Measurements from ENCODE around the gene COA1. TPM values are rescaled to one million over a fixed set of nuclear protein-coding genes. Genes with fewer than 3 reads are reported as not detected.

COA1 gene
- total RNA-seq, 1 donor from 2014 or later, result 50.0 TPM

DNA sequence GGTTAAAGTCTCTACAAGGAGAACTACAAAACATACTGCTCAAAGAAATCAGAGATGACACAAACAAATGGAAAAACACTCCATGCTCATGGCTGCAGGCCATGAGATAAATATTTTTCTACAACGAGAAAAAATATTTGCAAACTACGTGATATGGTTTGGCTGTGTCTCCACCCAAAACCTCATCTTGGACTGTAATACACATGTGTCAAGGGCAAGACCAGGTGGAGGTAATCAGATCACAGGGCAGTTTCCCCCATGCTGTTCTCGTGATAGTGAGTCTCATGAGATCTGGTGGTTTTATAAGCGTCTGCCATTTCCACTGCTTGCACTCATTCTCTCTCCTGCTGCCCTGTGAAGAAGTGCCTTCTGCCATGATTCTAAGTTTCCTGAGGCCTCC, 57.8 kb downstream of the COA1 start:
- no peak for FAIRE-seq
- H3K4me3 ChIP-seq (ENCODE audit: low read depth, low read length), result no peak overlapping the region
- H3K36me3 ChIP-seq (ENCODE audit: control insufficient read depth, insufficient read depth, low read length), result no peaks in the 10 kb centered on the region
- no peaks in the 10 kb centered on the region for H3K27me3 ChIP-seq (ENCODE audit: control insufficient read depth, insufficient read depth, low read length)
- no peak for DNase-seq (ENCODE audit: low read depth)
- TF ChIP-seq, protein P1, sequence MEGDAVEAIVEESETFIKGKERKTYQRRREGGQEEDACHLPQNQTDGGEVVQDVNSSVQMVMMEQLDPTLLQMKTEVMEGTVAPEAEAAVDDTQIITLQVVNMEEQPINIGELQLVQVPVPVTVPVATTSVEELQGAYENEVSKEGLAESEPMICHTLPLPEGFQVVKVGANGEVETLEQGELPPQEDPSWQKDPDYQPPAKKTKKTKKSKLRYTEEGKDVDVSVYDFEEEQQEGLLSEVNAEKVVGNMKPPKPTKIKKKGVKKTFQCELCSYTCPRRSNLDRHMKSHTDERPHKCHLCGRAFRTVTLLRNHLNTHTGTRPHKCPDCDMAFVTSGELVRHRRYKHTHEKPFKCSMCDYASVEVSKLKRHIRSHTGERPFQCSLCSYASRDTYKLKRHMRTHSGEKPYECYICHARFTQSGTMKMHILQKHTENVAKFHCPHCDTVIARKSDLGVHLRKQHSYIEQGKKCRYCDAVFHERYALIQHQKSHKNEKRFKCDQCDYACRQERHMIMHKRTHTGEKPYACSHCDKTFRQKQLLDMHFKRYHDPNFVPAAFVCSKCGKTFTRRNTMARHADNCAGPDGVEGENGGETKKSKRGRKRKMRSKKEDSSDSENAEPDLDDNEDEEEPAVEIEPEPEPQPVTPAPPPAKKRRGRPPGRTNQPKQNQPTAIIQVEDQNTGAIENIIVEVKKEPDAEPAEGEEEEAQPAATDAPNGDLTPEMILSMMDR (IDR thresholded peaks at IDR 0.05; ENCODE audit: insufficient read depth, low read length, severe bottlenecking), result no peak

DNA sequence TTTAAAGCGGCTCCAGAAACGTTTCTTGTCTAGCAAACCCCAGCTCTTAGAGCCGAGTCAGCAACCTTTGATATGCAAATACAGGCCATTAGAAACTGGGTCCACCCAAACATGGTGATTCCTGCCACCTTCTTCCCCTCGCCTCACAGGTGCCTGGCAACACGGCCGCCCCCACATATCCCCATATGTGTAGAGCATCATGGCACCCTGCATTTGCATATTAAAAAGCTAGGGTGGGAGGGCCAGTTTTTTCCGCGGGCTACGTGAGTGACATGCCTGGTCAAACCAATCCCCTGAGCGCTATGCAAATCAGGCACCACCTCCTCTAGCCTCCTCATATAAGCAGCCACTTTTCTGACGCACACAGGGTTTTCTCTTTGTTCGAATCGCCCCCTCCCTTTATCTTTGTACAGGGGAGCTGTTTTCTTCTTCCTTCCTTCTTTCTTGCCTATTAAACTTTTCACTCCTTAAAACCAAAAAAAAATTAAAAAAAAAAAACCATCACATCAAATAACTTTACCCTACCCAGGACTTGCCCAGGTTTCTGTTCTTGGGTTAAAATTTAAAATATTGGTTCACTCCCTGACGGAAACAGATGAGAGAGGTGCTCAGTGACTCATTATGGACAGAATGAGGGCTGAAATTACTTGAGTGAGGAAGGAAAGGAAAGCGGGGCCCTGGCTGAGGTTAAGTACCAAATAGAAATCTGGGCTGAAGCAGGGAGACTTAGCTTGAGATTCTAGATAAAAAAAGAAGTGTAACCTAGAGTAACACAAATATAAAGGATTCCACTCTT, 59.8 kb downstream of the COA1 start:
- H3K4me3 ChIP-seq (ENCODE audit: low read depth, low read length), result no peak overlapping the region
- no peak for DNase-seq (ENCODE audit: low read depth)
- no peaks in the 10 kb centered on the region for H3K36me3 ChIP-seq (ENCODE audit: control insufficient read depth, insufficient read depth, low read length)
- no peaks in the 10 kb centered on the region for H3K27me3 ChIP-seq (ENCODE audit: control insufficient read depth, insufficient read depth, low read length)
- TF ChIP-seq, protein P1 (IDR thresholded peaks at IDR 0.05; ENCODE audit: insufficient read depth, low read length, severe bottlenecking), result no peak
- no peak for FAIRE-seq

DNA sequence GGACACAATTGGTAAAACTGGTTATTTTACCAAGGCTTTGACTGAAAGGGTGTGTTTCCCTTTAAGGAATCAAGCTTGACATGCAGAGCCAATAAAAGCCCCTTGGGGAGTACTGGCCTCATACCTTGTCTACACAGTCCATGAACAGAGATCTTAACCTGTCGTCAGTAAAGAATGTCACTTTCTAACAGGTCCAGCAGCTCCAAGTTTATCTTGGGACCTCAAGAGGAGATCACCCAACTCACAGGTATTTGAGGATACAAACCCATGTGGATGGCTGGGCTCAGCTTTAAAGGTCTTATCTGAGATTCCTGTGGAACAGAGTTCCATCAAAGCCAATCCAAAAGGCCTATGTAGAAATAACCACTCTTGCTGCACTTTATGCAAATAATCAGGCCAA, 61.3 kb downstream of the COA1 start:
- FAIRE-seq (no peak), DNase-seq (ENCODE audit: low read depth) (no peak)
- Histone ChIP-seq H3K36me3 (ENCODE audit: control insufficient read depth, insufficient read depth, low read length) (no peaks in the 10 kb centered on the region), H3K27me3 (ENCODE audit: control insufficient read depth, insufficient read depth, low read length) (no peaks in the 10 kb centered on the region), H3K4me3 (ENCODE audit: low read depth, low read length) (no peak overlapping the region)
- TF ChIP-seq, protein P1 (IDR thresholded peaks at IDR 0.05; ENCODE audit: insufficient read depth, low read length, severe bottlenecking), result no peak

DNA sequence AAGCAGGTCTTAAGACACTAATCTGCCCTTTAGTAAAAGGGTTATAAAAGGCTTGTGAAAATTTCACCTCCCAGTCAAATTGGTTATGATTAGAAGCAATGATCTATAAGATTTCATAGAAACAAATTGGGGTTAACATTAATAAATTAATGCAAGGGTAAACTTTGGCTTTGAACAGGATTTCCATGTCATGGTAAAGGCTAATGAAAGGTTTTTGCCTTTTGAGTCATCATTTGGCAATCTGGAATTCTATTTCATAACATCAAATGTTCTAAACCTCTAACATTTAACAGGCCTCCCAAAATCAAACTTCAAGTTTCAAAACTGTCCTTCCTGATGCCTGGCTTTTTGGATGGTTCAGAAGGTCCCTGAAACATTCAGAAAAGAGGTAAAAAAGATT, 62.4 kb downstream of the COA1 start:
- Histone ChIP-seq H3K27me3 (ENCODE audit: control insufficient read depth, insufficient read depth, low read length) (no peaks in the 10 kb centered on the region), H3K36me3 (ENCODE audit: control insufficient read depth, insufficient read depth, low read length) (no peaks in the 10 kb centered on the region), H3K4me3 (ENCODE audit: low read depth, low read length) (no peak overlapping the region)
- FAIRE-seq, result no peak
- TF ChIP-seq, protein P1 (IDR thresholded peaks at IDR 0.05; ENCODE audit: insufficient read depth, low read length, severe bottlenecking), result no peak
- peak; percentile 45 for DNase-seq (ENCODE audit: low read depth)

DNA sequence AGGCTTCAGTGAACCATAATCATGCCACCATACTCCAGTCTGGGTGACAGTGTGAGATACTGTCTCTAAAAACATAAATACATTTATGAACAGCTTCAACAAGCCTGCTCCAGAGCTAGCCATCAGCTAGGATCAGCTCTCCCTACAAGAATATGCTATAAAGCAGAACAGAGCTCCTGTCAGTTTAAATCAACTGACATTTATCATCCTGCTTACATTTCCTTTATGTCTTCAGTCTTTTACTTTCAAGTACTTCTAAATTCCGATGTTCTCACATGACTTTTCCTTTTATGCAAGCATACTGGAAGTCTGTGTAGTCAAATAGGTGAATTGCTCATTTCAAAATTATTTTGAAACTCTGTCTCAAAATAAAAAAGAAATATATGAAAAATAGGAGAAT, 64.6 kb downstream of the COA1 start:
- FAIRE-seq, result no peak
- TF ChIP-seq, protein P1 (IDR thresholded peaks at IDR 0.05; ENCODE audit: insufficient read depth, low read length, severe bottlenecking), result no peak
- DNase-seq (ENCODE audit: low read depth), result no peak
- Histone ChIP-seq H3K36me3 (ENCODE audit: control insufficient read depth, insufficient read depth, low read length) (no peaks in the 10 kb centered on the region), H3K27me3 (ENCODE audit: control insufficient read depth, insufficient read depth, low read length) (no peaks in the 10 kb centered on the region), H3K4me3 (ENCODE audit: low read depth, low read length) (no peak overlapping the region)

DNA sequence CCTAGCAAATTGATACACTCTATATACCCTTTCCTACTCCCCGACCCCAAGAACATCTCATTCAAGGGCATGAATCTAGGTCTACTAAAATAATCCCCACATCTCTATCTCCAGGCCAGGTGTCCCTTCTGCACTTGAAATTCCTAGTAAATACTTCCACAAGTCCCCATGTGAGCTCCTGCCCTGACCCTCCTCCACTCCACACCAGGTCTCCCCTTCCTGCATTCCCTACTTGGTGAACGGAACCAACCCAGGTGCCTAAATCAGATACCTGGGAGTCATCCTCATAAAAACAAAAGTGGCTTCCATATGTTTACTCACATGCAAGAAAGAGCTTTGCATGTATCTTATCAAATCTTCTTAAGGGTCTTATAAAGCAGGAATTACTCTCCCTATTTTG, 69.2 kb downstream of the COA1 start:
- H3K4me3 ChIP-seq (ENCODE audit: low read depth, low read length), result no peak overlapping the region
- H3K36me3 ChIP-seq (ENCODE audit: control insufficient read depth, insufficient read depth, low read length), result no peaks in the 10 kb centered on the region
- DNase-seq (ENCODE audit: low read depth) (no peak), FAIRE-seq (no peak)
- H3K27me3 ChIP-seq (ENCODE audit: control insufficient read depth, insufficient read depth, low read length), result no peaks in the 10 kb centered on the region
- TF ChIP-seq, protein P1 (IDR thresholded peaks at IDR 0.05; ENCODE audit: insufficient read depth, low read length, severe bottlenecking), result no peak
